SU-DHL-6 (cell line): ENCODE results near the gene IL17B.

Experiments
- EZH2phosphoT487 ChIP-seq: fragments of 200-600 bp; sonication (generic), shearing (Covaris generic); conservative IDR thresholded peaks from 2 replicates; pipeline ENCODE4 v1.6.1; 2018; ENCODE audit warnings: mild to moderate bottlenecking, antibody characterized with exemption, low read length, moderate library complexity, mixed read lengths
- TF ChIP-seq, protein P1 (sequence below): fragments of 200-600 bp; sonication (generic); IDR thresholded peaks from one replicate; pipeline ENCODE4 v1.5.1; 2017; ENCODE audit warnings: antibody characterized with exemption, mild to moderate bottlenecking, low read length, moderate library complexity; ENCODE audit not compliant: insufficient read depth, poor library complexity, severe bottlenecking

DNA sequence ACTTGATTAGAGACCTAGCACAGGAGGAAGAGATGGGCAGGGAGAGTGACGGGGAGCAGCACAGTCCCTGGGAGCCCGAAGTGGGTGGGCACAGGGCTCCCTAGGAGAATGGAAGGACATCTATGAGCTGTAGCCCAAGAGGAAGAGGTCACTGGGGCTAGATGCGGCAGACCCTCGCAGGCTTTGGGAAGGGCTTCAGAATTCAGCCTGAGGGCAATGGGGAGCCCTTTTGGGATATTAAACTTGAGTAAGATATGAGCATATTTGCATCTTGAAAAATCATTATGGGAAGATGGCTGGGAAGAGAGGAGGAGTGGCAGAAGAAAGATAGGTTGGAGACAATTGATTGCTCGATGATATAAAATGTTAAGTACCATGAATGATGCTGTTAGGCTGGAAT lies 48.9 kb upstream of the IL17B start:
- TF ChIP-seq, protein P1, sequence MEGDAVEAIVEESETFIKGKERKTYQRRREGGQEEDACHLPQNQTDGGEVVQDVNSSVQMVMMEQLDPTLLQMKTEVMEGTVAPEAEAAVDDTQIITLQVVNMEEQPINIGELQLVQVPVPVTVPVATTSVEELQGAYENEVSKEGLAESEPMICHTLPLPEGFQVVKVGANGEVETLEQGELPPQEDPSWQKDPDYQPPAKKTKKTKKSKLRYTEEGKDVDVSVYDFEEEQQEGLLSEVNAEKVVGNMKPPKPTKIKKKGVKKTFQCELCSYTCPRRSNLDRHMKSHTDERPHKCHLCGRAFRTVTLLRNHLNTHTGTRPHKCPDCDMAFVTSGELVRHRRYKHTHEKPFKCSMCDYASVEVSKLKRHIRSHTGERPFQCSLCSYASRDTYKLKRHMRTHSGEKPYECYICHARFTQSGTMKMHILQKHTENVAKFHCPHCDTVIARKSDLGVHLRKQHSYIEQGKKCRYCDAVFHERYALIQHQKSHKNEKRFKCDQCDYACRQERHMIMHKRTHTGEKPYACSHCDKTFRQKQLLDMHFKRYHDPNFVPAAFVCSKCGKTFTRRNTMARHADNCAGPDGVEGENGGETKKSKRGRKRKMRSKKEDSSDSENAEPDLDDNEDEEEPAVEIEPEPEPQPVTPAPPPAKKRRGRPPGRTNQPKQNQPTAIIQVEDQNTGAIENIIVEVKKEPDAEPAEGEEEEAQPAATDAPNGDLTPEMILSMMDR: no peak
- TF ChIP-seq EZH2phosphoT487: no peak
